T follicular helper cell (primary cell): ENCODE data around the gene C1D.

Experiments
- DNase-seq: peaks from one replicate; pipeline ENCODE4 v3.0.0-alpha.2; 2020; ENCODE audit warnings: low read depth

The C1D gene

GRCh38 chr2:68057658-68058396 is 5.0 kb downstream of the C1D start:
- no peak for DNase-seq

- no peak for DNase-seq
These were observed 9.9 kb downstream of the C1D start for GRCh38 chr2:68052717-68053422.

DNA sequence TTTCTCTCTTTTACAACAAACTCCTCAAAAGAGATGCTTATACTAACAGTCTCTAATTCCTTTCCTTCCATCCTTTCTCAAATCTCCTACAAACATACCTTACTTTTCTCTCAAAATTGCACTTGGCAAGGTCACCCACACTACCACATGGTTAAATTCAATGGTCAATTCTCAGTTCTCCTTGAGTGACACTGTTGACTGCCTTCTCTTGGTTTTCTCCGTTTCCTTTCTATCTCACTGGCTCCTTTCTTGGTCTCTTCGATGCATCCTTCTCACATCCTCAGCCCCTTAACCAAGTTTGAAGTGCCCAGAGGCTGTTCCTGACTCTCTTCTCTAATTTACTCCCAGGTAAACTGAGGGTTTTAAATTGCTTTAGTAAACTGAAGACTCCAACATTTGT is 12.5 kb downstream of the C1D start:
- no peak for DNase-seq

GRCh38 chr2:68046642-68047240 is 16.1 kb downstream of the C1D start:
- DNase-seq: no peak

DNA sequence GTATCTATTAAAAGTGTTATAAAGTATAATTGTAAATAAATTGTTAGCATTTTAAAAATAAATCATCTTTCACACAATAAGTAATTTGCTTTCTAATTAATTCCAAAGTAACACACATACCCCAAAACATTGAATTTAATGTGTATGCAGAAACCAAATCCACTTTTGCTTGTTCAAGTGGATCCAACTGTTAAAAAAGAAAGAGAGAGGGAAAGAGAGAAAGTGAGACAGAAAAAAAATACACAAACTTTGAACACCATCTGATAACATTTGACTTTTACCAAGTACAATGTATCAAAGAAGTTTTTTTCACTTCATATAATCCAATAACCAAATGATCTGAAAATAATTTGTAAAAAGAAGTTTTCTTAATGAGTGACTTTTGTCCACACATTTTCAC is 16.6 kb downstream of the C1D start:
- no peak for DNase-seq

DNA sequence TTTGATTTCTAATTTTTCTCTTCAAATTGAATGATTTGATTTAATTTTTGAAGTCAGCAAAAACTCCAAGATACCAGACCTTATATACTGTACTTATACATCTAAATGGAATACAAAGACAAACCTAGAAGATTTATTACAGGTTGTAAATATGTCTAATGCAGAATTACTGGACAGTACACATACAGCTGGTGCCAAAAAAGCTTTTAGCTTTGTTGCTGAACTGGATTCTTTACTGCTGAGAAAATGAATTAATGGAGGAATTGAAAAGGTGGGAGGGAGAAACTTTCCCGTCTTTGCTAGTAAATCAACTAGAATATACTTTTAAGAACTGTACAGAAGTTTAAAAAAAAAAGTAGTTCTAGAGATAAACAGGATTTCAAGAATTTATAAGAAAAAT is 17.5 kb downstream of the C1D start:
- no peak for DNase-seq

GRCh38 chr2:68044099-68044498 is 18.7 kb downstream of the C1D start:
- DNase-seq: no peak

GRCh38 chr2:68043695-68044094 is 19.1 kb downstream of the C1D start:
- no peak for DNase-seq

DNA sequence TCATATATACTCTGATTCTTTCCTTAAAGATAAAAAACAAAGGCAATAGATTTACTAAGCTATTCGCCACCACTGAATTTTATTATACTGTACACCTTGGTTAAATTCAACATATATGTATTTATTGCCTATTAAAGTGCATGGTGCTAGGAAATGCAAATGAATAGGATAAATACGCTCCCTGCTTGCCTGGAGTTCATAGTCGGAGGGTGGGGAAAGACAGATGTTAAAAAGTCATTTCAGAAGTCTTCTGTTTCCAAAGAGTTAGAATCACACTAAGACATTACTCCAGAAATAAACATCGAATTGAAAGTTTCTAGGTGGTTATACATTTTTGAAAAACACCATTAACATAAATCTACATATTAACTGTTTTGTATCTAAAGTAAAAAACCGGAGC is 19.8 kb downstream of the C1D start:
- DNase-seq: no peak

DNA sequence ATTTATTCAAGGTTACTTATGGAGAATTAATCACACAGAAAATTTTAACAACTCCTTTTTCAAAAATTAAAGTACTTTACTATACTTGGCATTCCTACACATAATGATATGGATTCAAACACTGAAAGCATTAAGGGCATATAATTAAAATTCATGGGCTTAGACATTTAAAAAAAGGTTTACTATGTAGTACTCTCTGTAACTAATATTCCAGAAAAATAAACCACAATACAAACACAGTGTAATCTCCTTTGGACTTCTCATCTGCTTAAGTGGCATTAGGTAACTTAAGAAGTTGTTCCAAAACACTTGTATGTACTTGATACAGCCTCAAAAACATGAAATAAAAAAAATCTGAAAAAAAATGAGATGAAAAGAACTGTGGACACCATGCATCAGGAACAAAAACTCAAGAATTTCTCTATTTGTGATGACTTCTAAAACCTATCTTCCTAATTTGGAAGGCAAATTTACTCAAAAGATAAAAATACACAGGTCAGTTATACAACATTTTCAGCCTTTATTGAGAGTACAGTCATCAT is 21.0 kb downstream of the C1D start:
- no peak for DNase-seq

GRCh38 chr2:68040078-68040477 is 22.7 kb downstream of the C1D start:
- no peak for DNase-seq

GRCh38 chr2:68039317-68039716 is 23.5 kb downstream of the C1D start:
- DNase-seq: no peak

- no peak for DNase-seq
These were observed 30.1 kb downstream of the C1D start for GRCh38 chr2:68032702-68033101.

GRCh38 chr2:68031542-68032160 is 31.2 kb downstream of the C1D start:
- DNase-seq: no peak

DNA sequence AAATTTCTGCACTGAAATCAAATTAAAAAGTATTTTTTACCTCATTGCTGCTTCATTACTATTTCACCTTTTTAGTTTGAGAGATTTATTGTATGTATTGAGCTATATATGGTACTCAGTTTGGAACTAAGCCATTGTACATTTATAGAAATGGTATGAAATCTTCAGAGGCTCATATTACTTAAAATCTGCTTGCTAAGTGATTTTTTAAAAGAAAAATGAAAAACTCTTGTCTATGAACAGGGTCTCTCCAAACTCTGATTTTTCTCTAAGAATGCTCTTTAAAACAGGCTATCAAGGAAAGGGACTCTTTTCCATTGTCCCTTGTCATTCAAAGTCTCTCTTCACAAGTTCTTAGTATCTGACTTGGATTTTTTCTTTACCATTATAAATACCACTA is 31.8 kb downstream of the C1D start:
- no peak for DNase-seq

- no peak for DNase-seq
These were observed 32.3 kb downstream of the C1D start for GRCh38 chr2:68030529-68030928.

DNA sequence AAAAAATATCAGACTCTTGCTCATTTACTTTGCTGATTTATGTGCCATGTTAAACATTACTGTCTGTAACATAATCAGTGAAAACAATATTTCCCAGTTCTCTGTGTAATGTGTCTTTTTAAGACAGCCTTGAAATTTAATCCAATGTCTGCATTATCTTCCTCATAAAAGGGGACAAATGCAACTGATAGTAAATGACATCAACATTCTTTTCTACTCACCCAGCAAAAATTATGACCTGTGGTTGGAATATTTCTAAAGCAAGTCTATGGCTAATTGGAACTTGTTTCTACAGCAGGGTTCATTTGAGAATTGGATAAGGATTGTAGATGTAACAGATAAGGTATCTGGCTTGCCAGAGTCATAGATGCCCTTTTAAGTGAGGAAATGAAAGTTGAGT is 34.8 kb downstream of the C1D start:
- no peak for DNase-seq

GRCh38 chr2:68024450-68024849 is 38.4 kb downstream of the C1D start:
- no peak for DNase-seq

DNA sequence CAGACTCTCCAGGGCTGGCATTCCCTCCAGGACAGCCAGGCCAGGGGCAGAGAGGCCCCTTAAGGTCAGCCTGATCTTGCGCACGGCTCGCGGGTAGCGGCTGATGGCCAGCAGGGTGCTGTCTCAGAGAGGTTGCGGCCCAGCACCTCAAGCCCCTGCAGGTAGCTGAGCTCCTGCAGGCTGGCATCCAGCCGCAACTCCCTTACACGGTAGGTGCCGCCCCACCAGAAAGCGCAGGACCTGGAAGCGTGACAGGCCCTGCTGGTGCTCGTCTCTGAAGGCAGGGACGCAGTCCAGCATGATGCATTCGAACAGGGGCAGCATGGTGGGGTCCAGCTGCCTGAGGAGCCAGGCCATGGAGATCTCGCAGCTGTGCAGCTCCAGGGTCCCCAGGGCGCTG is 38.9 kb downstream of the C1D start:
- DNase-seq: no peak

- no peak for DNase-seq
These were observed 44.1 kb downstream of the C1D start for GRCh38 chr2:68018727-68019126.

DNA sequence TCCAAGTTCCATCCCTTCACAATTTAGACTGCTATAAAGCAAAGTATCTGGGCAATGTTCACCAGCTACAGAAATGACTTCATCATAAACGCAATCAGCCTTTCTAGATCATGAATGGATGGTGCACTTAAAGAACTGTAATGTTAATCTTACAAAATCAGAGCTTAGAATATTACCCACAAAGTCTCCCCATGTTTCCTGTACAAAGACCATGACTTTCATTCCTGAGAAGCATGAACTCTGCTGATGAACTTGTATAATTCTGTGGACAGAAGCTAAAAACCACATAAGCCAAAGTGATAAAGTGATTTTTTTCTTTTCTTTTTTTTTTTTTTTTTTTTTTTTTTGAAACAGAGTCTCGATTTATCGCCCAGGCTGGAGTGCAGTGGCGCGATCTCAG is 53.3 kb downstream of the C1D start:
- DNase-seq: no peak

DNA sequence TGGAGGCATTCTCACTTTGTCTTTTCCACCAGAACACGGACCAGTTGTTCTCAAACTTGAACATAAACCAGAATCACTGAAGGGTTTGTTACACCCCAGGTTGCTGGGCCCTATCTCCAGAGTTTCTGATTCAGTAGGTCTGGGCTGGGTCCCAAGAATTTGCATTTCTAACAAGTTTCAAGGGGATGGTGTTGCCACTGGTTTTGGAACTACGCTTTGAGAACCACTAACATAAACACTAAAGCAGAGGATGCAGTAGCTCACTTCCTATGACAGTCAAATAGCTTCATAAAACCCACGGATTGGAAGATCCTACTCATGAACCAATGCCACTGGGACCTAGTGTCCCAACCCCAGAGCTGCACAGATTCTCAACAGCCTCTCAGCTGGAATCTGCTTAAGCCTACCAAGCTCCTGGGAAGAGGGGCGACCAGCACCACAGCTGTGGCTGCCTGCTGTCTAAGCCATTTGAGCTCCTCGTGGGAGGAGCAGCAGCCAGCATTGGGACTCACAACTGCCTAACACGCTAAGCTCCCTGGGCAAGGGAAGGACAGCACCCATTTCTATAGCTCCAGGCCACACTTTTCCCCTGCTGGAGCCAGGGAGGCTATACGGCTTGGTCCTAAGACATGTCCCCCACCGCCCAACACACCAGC is 62.5 kb downstream of the C1D start:
- DNase-seq: no peak
